IMR-90 (cell line): ENCODE data around the gene FRAS1. TPM values are rescaled to one million over a fixed set of nuclear protein-coding genes. Genes with fewer than 3 reads are reported as not detected.

Experiments
- ATAC-seq: fragments of 200-7000 bp; cut with Tn5 transposase; 2 replicates; pipeline ENCODE4 v1.9.1; 2020; ENCODE audit warnings: low read depth, mild to moderate bottlenecking, moderate library complexity
- BruUV-seq: library from RNA; stranded (reverse); fragments of 400-500 nt; replicated peaks from 2 replicates; lab custom pipeline; 2021; lab: Mats Ljungman, UMichigan
- CTCF ChIA-PET: fragments of 300-600 bp; formaldehyde crosslinking; extraction: SDS; loops from one replicate; lab custom pipeline; 2021; ENCODE audit warnings: antibody characterized with exemption; lab: Yijun Ruan, JAX
- POLR2A ChIA-PET: fragments of 300-600 bp; sonication (Branson Sonifier 250); formaldehyde crosslinking; loops from one replicate; lab custom pipeline; 2022; ENCODE audit warnings: antibody characterized with exemption; ENCODE audit not compliant: unreplicated experiment; lab: Charles Lee
- DNase-seq: peaks from one replicate; pipeline ENCODE4 v3.0.0; 2013
- H2AFZ ChIP-seq: replicated peaks from 2 replicates; pipeline ENCODE3; 2013; ENCODE audit warnings: low read length, mild to moderate bottlenecking; ENCODE audit not compliant: poor library complexity
- H2AK5ac ChIP-seq: 2 replicates; pipeline ENCODE4 v1.6.1; 2013; ENCODE audit warnings: low read depth, low read length, inconsistent platforms
- H2AK9ac ChIP-seq: replicated peaks from 2 replicates; pipeline ENCODE3; 2013; ENCODE audit warnings: mild to moderate bottlenecking, low read depth, low read length, moderate library complexity; ENCODE audit not compliant: poor library complexity
- H2BK120ac ChIP-seq: 2 replicates; pipeline ENCODE4 v1.6.1; 2013; ENCODE audit warnings: low read depth, low read length, inconsistent platforms
- H2BK15ac ChIP-seq: 3 replicates; pipeline ENCODE4 v1.6.1; 2013; ENCODE audit warnings: low read depth, low read length, inconsistent platforms
- H2BK20ac ChIP-seq: 2 replicates; pipeline ENCODE4 v1.6.1; 2013; ENCODE audit warnings: low read depth, mild to moderate bottlenecking, inconsistent platforms, low read length, moderate library complexity
- H2BK5ac ChIP-seq: 2 replicates; pipeline ENCODE4 v1.6.1; 2013; ENCODE audit warnings: mild to moderate bottlenecking, low read depth, low read length, inconsistent platforms; ENCODE audit not compliant: poor library complexity, severe bottlenecking
- H3K14ac ChIP-seq: replicated peaks from 2 replicates; pipeline ENCODE4 v1.6.1; 2013; ENCODE audit warnings: low read depth, low read length, inconsistent platforms
- H3K18ac ChIP-seq: 2 replicates; pipeline ENCODE4 v1.6.1; 2013; ENCODE audit warnings: low read depth, low read length, control low read depth
- H3K23ac ChIP-seq: 2 replicates; pipeline ENCODE4 v1.6.1; 2013; ENCODE audit warnings: low read depth, low read length, inconsistent platforms
- H3K27ac ChIP-seq: 2 replicates; pipeline ENCODE4 v1.5.1; 2013; ENCODE audit warnings: mild to moderate bottlenecking, control low read depth, low read length; ENCODE audit not compliant: insufficient read depth
- H3K27me3 ChIP-seq: 2 replicates; pipeline ENCODE4 v1.6.1; 2013; ENCODE audit warnings: low read length; ENCODE audit not compliant: control insufficient read depth, insufficient read depth
- H3K36me3 ChIP-seq: 2 replicates; pipeline ENCODE4 v1.6.1; 2013; ENCODE audit warnings: low read length, mixed read lengths; ENCODE audit not compliant: control insufficient read depth, insufficient read depth
- H3K4ac ChIP-seq: 2 replicates; pipeline ENCODE4 v1.6.1; 2013; ENCODE audit warnings: low read depth, low read length, inconsistent platforms
- H3K4me1 ChIP-seq: 2 replicates; pipeline ENCODE4 v1.6.1; 2013; ENCODE audit warnings: low read length, mixed read lengths; ENCODE audit not compliant: control insufficient read depth, insufficient read depth
- H3K4me2 ChIP-seq: 2 replicates; pipeline ENCODE4 v1.6.1; 2013; ENCODE audit warnings: low read depth, mild to moderate bottlenecking, control low read depth, low read length, moderate library complexity
- H3K4me3 ChIP-seq: 2 replicates; pipeline ENCODE4 v1.5.1; 2013; ENCODE audit warnings: low read depth, mild to moderate bottlenecking, control low read depth, low read length, moderate library complexity; ENCODE audit not compliant: insufficient read depth
- H3K56ac ChIP-seq: 2 replicates; pipeline ENCODE4 v1.6.1; 2013; ENCODE audit warnings: low read length, inconsistent platforms; ENCODE audit not compliant: insufficient read depth; ENCODE audit errors: extremely low read depth
- H3K79me1 ChIP-seq, 2 experiments: 2 replicates each; pipeline ENCODE4 v1.6.1; 2013; ENCODE audit warnings: low read length in 2 of 2, inconsistent platforms in 1 of 2, low read depth in 1 of 2
- H3K9ac ChIP-seq: 2 replicates; pipeline ENCODE4 v1.6.1; 2013; ENCODE audit warnings: low read depth, low read length, control low read depth
- H3K9me1 ChIP-seq: 2 replicates; pipeline ENCODE4 v1.6.1; 2013; ENCODE audit warnings: low read length, inconsistent platforms; ENCODE audit not compliant: insufficient read depth
- H3K9me3 ChIP-seq: 2 replicates; pipeline ENCODE4 v1.6.1; 2013; ENCODE audit warnings: low read length; ENCODE audit not compliant: control insufficient read depth, insufficient read depth
- H4K20me1 ChIP-seq: 2 replicates; pipeline ENCODE4 v1.6.1; 2013; ENCODE audit warnings: low read length, inconsistent platforms; ENCODE audit not compliant: insufficient read depth
- H4K5ac ChIP-seq: 2 replicates; pipeline ENCODE4 v1.6.1; 2013; ENCODE audit warnings: mild to moderate bottlenecking, low read depth, low read length, control low read depth
- H4K8ac ChIP-seq, 2 experiments: 2 replicates each; pipeline ENCODE4 v1.6.1; 2013; ENCODE audit warnings: low read depth in 2 of 2, low read length in 2 of 2, control low read depth in 1 of 2, inconsistent platforms in 1 of 2
- H4K91ac ChIP-seq: 2 replicates; pipeline ENCODE4 v1.6.1; 2013; ENCODE audit warnings: low read depth, low read length, inconsistent platforms; ENCODE audit not compliant: insufficient read depth
- BHLHE40 ChIP-seq: fragments of 150-350 bp; IDR thresholded peaks from 2 replicates; pipeline ENCODE4 v1.6.1; 2016; ENCODE audit warnings: mild to moderate bottlenecking, low read depth, low read length
- NFE2L2 ChIP-seq: fragments of 150-350 bp; IDR thresholded peaks from 2 replicates; pipeline ENCODE4 v1.6.1; 2016; ENCODE audit warnings: low read depth, mild to moderate bottlenecking, low read length
- POLR2A ChIP-seq: IDR thresholded peaks from 2 replicates; pipeline ENCODE4 v1.6.1; 2012; ENCODE audit warnings: mild to moderate bottlenecking, low read depth, low read length
- SMC3 ChIP-seq: fragments of 150-350 bp; IDR thresholded peaks from 2 replicates; pipeline ENCODE4 v1.6.1; 2016; ENCODE audit warnings: low read depth, mild to moderate bottlenecking, antibody characterized with exemption, low read length, moderate library complexity
- WGBS, 2 experiments: methylation state at CpG; one replicate each; pipeline versions ENCODE4 v1.1.5 to v1.1.7; 2013; ENCODE audit warnings: missing lambda C conversion rate in 2 of 2; ENCODE audit not compliant: insufficient read length in 1 of 2; ENCODE audit errors: extremely low coverage in 2 of 2; 5-methylcytosine and 5-hydroxymethylcytosine counted together
- dilution Hi-C: fragments of 300-500 bp; cut with HindIII; formaldehyde crosslinking; loops from one replicate; pipeline ENCODE4 v1.14.3; 2018; ENCODE audit warnings: low sequenced_read_pairs; ENCODE audit not compliant: unreplicated experiment
- in situ Hi-C: fragments of 300-500 bp; cut with MboI; formaldehyde crosslinking; loops from 3 replicates; pipeline ENCODE4 v1.14.3; 2019; ENCODE audit warnings: low sequenced_read_pairs, inconsistent platforms, mixed read lengths
- intact Hi-C: fragments of 100-400 bp; cut with micrococcal nuclease; formaldehyde crosslinking; loops from 2 replicates; pipeline ENCODE4 v1.10.0; 2022
- polyA plus RNA-seq, 3 experiments: library from polyadenylated mRNA; depleted of rRNA; stranded (reverse); fragments of >200 nt; gene quantifications; 2 replicates each; pipeline ENCODE4 v1.2.3, GENCODE V29; 2012; ENCODE audit warnings: low replicate concordance in 1 of 3
- total RNA-seq: library from RNA; depleted of rRNA; stranded (reverse); fragments of >200 nt; gene quantifications from 2 replicates; pipeline ENCODE4 v1.2.3, GENCODE V29; 2012

The FRAS1 gene
- total and polyA plus RNA-seq, 2 of the 4 experiments (the other 2 are of a cell fraction): under 0.01 to 0.03 TPM

DNA sequence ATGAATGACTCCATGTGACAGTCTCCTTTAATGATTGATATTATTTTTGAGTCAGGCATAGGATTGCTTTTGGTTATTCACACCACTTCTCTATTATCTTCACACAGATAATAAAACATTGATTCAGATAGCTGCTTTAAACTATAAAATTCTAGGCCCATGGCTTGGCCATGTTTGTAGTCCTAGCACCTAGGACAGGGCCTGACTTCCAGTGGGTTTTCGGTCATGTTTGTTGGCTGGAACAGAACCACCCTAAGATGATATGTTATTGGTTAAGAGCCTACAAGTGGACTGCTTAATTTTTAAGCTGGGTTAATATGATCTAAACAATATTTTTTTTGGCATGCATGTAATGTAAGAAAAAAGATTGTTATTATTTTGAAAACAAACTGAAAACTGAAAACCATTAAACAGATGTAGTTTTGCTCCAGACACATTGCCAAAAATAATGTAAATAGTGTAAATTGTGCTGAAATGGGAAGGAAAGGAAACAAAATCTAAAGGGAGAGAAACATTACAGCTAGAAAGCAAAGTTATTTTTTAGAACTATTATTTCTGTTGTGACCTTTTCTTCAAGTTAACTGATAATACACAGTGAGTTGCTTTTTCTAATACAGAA lies 98.0 kb downstream of the FRAS1 start:
- no peak overlapping the region for H3K18ac ChIP-seq
- H3K4me2 ChIP-seq: no peak overlapping the region

More for the DNA sequence above, 98.0 kb downstream of the FRAS1 start:
- no TSS peak for BruUV-seq
- Histone ChIP-seq H4K91ac (no peak overlapping the region), H3K27ac (no peak overlapping the region), H3K56ac (no peak overlapping the region), H4K20me1 (no peaks in the 10 kb centered on the region), H2AFZ (no peak overlapping the region), H3K14ac (no peak overlapping the region), H4K8ac (no peak overlapping the region), H3K27me3 (no peaks in the 10 kb centered on the region), H3K23ac (no peak overlapping the region), H4K5ac (no peak overlapping the region), H3K4ac (no peak overlapping the region), H2BK5ac (no peak overlapping the region), H3K4me3 (no peak overlapping the region), H2AK5ac (no peak overlapping the region), H3K79me1 (no peaks in the 10 kb centered on the region), H3K36me3 (no peaks in the 10 kb centered on the region), H3K9ac (no peak overlapping the region), H2BK120ac (no peak overlapping the region), H3K9me1 (no peaks in the 10 kb centered on the region), H3K4me1 (no peaks in the 10 kb centered on the region), H2AK9ac (no peak overlapping the region), H3K9me3 (no peaks in the 10 kb centered on the region), H2BK20ac (no peak overlapping the region), H2BK15ac (no peak overlapping the region)
- ChIA-PET POLR2A (no interaction called here), CTCF (interaction anchor here (1.4 kb wide), 1 partner anchor 24 kb away, joined by 3 read pairs; no protein-coding TSS in a partner anchor)
- intact Hi-C loops (no loop called here), dilution Hi-C loops (no loop called here), in situ Hi-C loops (no loop called here)
- no CpG with 5 or more reads among the region's 1 CpG for WGBS, 2 experiments
- no peak for DNase-seq
- ATAC-seq: no peak
- TF ChIP-seq NFE2L2 (no peak), SMC3 (no peak), BHLHE40 (no peak), POLR2A (no peak)
